GM12874 (cell line): Measurements from ENCODE around the gene CFAP65.

ENCODE experiments used
- TF ChIP-seq, protein P1 (sequence below): IDR thresholded peaks from 2 replicates; pipeline ENCODE4 v1.5.1; 2011; ENCODE audit warnings: low read depth, mild to moderate bottlenecking, control low read depth, low read length, moderate library complexity; ENCODE audit not compliant: insufficient read depth

Gene CFAP65

DNA sequence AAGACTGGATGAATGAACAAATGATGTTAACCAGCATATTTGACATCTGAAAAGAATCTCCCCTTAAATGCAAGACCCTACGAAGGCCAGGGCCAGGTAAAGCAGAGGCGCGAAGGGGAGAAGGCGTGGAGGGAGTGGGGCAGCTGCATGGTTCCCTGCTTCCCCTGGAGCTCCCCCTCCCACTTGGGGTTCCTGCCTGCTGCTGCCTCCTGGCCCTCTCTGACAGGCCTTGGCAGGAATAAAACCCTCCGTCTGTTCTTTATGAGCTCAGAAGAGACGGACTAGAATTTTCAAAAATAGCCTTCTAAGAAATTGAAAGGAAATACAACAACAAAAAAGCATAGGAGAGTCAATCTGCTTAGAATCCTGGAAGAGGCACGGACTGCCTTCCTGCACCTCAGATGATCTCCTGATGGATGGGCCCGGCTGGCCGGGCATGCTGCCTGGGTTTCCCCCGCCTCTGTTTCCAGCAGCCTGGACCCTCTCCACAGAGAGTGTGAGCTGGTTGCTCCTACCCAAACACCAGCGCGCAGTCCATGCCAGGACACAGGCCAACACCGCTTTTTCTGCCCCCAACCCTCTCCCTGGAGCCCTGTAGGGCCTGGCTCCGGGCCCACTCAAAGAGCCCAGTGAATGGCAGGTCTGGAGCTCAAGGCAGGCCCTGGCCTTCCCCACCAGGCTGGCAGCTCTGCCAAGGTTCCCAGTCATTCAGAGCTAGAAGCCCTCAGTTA is 23.9 kb downstream of the CFAP65 start:
- TF ChIP-seq, protein P1, sequence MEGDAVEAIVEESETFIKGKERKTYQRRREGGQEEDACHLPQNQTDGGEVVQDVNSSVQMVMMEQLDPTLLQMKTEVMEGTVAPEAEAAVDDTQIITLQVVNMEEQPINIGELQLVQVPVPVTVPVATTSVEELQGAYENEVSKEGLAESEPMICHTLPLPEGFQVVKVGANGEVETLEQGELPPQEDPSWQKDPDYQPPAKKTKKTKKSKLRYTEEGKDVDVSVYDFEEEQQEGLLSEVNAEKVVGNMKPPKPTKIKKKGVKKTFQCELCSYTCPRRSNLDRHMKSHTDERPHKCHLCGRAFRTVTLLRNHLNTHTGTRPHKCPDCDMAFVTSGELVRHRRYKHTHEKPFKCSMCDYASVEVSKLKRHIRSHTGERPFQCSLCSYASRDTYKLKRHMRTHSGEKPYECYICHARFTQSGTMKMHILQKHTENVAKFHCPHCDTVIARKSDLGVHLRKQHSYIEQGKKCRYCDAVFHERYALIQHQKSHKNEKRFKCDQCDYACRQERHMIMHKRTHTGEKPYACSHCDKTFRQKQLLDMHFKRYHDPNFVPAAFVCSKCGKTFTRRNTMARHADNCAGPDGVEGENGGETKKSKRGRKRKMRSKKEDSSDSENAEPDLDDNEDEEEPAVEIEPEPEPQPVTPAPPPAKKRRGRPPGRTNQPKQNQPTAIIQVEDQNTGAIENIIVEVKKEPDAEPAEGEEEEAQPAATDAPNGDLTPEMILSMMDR = no peak

DNA sequence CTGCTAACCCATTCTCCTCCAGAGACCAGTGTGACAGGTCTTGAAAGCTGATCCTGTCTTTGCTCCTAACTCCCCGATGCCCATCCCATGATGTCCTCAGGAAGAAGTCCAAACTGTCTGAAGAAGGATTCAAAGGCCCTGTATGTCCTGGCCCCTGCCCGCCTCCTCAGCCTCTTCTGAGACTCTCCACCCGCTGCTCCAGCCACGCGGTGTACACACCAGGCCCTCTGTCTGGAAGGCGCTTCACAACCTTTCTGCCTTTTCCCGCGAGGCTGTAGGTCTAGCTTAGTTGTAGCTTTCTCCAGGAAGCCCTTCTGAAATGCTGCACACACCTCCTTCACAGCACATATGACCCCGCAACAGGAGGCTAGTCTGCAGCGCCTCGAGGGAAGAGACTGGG is 24.6 kb downstream of the CFAP65 start:
- TF ChIP-seq, protein P1 = no peak

- TF ChIP-seq, protein P1 = no peak
Measured at GRCh38 chr2:219010873-219011272, 30.4 kb downstream of the CFAP65 start.

- TF ChIP-seq, protein P1 = peak; percentile 70
Measured at GRCh38 chr2:219010162-219010756, 31.1 kb downstream of the CFAP65 start.

DNA sequence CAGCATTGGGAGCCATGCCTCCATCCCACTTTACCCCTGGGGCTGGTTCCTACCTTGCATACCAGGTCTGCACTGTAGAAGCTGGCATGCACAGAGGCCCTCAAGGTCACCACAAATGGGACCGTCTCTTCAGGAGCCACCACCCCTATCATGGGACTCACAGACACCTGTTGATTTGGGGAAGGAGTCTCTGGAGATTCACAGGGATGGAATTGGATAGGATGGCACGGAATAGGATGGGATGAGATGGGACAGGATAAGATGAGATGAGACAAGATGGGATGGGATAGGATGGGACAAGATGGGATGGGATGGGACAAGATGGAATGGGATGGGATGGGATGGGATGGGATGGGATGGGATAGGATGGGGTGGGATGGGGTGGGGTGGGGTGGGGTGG is 32.0 kb downstream of the CFAP65 start:
- TF ChIP-seq, protein P1 = no peak

DNA sequence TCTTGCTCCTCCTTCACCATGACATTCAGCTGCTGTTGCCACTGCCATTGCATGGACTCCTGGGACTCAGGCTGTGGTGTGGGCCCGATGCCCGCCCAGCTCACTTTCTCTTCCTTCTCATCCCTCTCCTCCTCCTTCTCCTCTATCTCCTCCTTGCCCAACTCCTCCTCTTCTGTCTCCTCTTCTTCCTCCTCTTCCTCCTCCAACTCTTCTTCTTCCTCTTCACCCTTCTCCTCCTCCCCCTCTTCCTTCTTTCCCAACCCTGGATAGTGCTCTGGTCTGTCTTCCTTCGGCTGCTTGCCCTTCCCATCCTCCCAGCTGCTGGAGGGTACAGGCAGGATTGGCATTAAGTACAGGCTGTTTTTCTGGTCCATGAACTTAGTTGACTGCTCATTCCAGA is 37.3 kb downstream of the CFAP65 start:
- TF ChIP-seq, protein P1 = no peak

GRCh38 chr2:219003267-219003634 is 38.1 kb downstream of the CFAP65 start:
- TF ChIP-seq, protein P1 = no peak
